DMS79 (cell line): ENCODE data around the gene UACA.

Experiments
- DNase-seq: peaks from one replicate; lab custom pipeline; 2025; lab: John Stamatoyannopoulos, UW

Gene UACA

DNA sequence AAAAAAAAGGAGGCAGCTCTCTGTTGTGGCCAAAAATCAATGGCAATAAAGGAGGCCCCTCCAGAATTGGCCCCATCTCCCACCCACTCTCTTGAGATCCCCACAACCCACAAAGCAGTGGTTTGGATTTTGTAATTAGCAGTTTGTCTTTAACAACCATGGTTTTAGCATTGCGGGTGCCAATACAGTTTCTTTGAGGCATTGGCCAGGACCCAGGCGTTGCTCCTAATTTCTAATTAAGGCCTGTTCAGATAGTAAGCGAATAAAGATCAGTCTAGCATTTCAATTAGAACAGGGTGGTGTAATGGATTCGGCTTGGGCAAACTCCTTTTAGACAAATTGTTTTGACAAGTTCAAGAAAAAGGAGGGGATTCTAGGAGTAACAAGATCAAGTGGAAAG lies 23.6 kb upstream of the UACA start:
- DNase-seq: no peak

DNA sequence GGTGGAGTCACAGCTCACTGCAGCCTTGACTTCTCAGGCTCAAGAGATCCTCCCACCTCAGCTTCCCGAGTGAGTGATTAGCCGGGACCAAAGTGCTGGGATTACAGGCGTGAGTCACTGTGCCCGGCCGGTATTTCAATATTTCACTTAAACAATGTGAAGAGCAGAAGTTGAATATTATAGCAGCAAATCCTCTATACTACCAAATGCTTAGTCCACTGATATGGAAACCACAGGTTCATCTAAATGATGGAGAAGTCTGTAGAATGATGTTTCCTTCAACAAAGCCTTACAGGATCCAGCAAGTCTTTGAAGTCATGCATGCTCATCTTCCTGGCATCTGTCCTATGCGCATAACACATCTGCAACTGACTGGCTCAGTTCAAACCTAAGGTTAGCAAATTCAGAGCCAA lies 20.3 kb upstream of the UACA start:
- no peak for DNase-seq

- no peak for DNase-seq
Measured at GRCh38 chr15:70783041-70783440, 19.7 kb upstream of the UACA start.

DNA sequence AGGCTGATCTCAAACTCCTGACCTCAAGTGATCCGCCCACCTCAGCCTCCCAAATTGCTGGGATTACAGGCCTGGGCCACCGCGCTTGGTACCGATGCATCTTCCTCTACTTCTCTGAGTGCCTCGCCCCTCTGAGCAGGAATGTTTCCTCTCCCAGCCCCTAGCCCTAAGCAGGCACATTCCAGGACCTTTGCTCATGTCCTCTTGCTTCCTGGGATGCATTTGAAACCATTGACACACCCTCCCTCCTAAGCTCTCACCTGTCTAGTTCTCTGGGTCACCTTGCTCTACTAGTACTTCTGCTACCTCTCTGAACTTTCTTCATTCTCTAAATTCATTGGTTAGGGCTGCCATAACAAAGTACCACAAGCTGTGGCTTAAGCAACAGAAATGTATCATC lies 17.9 kb upstream of the UACA start:
- no peak for DNase-seq

DNA sequence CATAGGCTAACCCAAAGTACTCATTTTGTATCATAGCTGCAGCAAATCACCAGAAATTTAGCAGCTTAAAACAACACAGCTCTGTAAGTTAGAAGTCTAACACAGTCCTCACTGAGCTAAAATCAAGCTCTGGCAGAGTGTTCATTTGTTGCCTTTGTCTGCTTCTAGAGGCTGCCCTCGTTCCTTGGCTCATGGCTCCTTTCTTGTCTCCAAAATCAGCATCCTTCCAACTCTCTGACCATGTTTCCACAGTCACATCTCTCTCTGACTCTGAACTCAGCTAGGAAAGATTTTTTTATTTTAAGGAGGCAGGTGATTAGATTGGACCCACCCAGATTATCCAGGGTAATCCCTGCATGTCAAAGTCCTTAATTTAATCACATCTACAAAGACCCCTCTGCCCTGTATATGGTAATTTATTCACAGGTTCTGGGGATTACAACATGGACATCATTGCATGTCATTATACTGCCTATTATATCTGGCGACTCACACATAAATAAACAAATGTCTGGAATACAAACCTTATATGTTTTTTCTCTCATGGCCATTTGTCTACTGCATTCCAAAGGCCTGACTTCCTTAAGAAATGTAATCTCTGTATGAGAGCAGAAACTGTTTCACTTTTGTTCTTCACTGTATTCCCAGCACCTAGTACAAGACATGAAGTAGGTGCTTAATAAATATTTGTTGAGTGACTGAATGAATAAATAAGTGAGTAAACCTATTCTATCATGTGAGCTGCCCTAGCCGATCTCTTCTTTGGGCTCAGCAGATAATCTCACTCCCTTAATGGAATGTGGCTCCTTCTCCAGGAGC lies 15.1 kb upstream of the UACA start:
- no peak for DNase-seq

- no peak for DNase-seq
Measured at GRCh38 chr15:70777170-70777926, 14.0 kb upstream of the UACA start.

DNA sequence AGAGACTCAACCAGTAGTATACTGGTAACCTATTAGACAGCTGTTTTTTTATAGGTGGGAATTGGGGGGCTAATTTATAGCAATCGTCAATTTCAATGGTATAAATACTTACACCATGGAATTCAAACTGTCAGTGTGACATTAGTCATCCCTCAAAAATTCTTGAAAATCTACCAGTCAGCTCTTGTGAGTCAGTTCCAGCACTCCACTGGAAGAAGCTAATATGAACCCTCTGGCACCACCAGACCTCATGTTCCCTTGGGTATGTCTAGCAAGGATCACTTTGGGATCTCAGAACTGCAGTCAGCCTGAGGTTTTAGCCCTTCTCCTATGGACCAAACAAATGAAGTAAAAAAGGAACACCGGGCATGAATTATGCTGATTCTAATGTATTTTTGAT lies 11.8 kb upstream of the UACA start:
- DNase-seq: no peak

DNA sequence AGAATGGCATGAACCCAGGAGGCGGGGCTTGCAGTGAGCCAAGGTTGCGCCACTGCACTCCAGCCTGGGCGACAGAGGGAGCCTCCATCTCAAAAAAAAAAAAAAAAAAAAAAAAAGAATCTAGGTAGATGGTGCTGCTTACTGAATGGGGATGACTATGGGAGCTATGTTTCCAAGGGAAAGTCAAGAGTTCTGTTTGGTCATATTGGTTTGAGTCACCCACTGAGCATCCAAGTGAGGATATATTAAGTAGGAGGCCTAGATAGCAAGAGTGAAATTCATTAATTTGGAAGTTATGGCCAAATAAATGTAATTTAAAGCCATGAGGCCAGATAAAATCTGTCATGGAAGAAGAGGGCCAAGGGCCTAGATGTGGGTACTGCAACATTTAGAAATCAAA lies 9.0 kb upstream of the UACA start:
- no peak for DNase-seq

DNA sequence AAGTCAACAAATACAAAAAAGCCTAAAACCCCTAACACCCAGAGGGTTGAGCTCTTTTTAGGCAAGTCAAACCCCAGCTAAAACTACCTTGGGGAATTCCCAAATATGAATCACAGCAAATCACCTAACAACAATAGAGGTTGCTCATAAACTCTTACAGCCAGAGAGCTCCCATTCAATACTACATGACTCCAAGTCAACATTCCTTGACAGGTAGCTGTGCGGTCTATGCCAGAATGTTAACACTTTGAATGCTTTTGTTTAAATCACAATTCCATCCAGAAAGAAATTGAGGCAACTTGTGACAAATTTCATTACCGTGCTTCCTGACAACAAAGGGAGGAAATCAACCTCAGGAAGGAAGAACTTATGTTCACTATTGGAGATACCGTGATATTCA lies 7.5 kb upstream of the UACA start:
- no peak for DNase-seq

GRCh38 chr15:70768257-70768883 lies 5.0 kb upstream of the UACA start:
- no peak for DNase-seq

DNA sequence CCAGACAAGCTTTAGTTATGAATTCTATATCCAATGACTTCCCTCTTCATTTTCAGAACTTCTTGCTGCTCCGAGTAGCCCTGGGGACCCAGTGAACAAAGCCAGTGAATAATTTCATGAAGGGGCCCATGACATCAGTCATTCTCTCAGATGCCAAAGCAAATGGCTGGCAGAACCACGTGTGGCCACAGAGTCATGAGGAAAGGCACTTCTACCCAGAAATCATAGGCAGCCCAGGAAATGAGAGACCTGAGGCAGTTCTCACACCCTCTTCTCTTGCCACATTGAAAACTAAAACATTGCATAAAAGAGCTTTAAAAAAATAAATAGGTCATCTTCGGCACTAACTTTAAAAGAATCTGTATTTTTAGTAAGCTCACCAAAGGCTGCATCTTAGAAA lies 4.3 kb upstream of the UACA start:
- no peak for DNase-seq

GRCh38 chr15:70766597-70766996 lies 3.2 kb upstream of the UACA start:
- no peak for DNase-seq

DNA sequence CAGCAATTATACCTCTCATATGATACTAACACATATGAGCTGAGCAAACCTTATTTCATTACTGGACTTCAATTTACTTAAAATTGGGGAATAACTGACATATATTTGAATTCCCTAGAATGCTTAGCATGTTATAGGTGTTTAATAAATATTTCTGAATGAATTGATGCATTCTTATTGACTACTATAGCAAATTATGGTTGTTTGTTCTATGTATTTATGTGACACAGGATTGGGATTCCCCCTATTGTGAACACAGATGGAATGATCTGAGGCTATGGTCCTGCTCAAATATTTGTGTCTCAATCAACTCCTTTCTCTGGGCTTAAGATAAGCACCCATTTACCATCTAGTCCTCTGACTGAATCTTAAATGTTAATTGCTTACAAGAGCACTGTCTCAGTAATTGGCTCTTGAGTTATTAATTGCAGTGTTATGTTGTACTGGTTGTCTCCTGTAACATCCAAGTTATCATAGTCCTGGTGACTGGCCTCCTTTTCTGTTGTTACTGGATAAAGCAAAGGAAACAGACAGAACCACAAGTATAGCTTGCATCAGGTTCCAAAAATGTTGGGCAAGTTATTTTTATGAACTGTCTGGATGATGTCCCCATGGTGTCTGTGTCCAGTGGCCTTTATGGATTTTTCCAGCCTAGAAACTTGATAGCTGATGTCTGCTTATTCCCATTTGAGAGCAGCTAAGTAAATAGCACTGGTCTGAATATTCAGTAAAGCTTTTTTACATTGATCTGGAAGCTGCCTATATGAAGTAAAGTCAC lies 2.3 kb upstream of the UACA start:
- no peak for DNase-seq

DNA sequence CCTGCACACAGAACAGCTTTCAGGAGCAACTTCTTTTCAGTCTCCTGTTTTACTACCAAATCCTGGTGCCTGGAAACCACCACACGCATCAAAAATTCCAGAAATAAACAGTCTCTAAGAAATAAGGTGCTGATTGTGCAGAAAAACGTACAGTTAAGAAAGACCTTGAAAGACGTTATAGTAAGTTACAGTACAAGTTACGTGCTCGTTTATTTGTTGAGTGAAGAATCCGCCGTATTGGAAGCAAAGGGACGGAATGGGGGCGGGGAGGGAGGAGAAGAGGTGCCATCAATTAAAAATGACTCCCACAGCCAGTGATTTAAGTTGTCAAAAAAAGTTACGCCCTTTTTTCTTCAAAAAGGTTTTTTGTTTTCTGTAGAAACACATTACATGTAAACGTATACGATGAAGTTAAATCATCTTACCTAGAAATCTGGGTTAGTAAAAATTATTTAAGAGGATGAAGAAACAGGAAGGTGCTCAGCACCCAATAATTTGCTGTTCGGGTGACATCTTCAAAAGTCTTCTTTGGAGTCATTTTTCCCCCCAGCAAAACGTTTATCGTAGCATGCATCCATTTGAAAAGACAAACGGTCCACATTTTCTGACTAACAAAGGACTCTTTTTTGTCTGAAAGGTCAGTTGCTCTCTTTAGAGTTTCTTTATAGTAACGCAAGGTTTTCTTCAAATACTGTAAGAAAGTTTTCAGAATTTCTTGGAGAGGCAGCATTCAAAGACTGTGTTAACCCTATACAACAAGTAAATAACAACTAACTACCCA lies 782 bp upstream of the UACA start:
- DNase-seq: no peak

DNA sequence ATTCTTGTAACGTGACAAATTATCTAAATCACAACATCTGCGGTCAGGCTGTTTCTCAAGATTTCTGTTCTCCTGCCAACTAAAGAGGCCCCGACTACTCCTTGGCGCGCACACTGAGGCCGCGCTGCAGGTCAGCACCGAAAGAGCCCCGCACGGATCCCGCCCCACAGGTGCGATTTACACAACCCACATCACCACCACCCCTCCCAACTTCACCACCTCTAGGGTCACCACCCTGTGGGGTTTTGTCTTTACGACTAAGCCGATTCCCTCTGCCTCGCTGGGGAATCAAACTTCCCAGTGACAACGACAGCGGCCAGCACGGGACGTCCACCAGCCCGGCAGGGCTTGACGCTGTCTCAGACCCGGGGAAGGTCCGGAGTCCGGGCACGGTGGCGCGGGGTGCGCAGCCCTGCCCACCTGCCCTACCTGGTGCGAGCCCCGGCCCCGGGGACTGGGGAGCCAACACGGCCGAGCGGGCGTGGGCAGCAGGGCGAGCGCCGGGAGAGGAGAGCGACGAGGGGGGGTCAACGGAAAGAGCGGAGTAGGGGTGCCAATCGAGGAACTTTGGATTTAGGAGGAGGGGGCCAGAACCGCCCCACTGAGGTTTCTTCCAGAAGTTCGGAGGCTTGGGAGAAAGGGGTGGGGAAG lies 764 bp downstream of the UACA start:
- no peak for DNase-seq

DNA sequence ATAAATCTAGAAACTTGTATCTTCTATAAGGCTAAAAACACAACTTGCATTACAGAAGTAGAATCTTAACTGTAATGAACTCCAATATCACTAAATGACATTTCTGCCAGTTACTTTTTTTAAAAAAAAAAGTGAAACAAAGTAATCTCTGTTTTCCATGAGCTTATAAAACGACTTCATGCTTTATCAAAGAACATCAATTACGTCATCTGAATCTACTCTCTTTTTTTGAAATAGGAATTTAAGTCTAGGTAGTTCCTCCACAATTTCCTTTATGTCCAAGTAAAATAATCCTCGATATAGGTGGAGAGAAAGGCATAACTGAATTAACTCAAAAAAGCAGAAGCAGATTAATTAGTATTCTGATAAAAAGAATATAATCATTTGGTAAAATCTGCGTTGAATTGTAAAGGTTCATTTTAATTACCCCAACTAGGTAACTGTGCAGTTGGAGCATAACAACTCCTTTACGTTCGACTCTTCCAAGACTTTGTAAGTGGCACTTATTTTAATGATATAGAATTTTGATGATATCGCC lies 1.4 kb downstream of the UACA start:
- no peak for DNase-seq

DNA sequence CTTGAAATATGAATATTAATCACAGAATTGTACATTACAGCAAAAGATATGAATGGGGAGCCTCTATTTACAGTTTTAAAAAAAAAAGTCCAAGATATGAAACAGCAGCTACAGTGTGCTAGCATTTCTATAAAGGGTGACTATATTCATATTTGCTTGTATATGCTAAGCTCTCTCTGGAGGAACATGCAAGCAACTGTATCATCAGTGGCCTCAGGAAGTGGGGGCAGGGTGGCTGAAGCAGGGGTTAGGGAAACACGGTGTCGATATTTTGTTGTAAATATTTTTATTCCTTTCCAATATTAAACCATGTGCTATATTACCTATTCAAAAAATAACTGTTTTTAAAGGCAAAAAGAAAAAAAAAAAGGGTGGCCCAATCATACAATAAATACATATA lies 2.3 kb downstream of the UACA start:
- DNase-seq: no peak

GRCh38 chr15:70758790-70759462 lies 4.4 kb downstream of the UACA start:
- DNase-seq: no peak

GRCh38 chr15:70757627-70758026 lies 5.7 kb downstream of the UACA start:
- DNase-seq: no peak

DNA sequence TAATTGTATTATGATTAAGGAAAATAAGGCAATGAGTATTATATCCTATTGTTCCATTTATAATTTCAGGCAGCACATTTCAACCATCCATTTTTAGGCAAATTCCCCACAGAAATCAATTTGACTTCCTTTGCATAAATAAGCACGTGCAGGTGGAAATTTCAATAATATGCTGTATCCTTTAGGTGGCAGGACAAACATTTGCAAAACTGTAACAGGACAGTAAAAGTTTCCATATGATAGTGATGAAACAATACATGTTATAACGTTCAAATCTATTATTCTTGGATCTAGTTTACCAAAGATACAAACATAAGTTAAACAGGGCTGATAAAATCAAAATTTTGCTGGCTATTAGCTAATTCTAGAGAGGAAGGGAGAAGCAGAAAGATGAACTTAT lies 8.5 kb downstream of the UACA start:
- no peak for DNase-seq
